DOHH2 (cell line): ENCODE data around the gene HOATZ.

Experiments used
- EZH2phosphoT487 ChIP-seq: fragments of 200-600 bp; sonication (generic); IDR thresholded peaks from 2 replicates; pipeline ENCODE4 v1.6.1; 2017; ENCODE audit warnings: borderline replicate concordance, mild to moderate bottlenecking, antibody characterized with exemption, low read length, moderate library complexity, mixed read lengths
- TF ChIP-seq, protein P1 (sequence below): fragments of 200-600 bp; sonication (generic); IDR thresholded peaks from one replicate; pipeline ENCODE4 v1.5.1; 2014; ENCODE audit warnings: antibody characterized with exemption, mild to moderate bottlenecking, low read depth, low read length; ENCODE audit not compliant: poor library complexity, severe bottlenecking

DNA sequence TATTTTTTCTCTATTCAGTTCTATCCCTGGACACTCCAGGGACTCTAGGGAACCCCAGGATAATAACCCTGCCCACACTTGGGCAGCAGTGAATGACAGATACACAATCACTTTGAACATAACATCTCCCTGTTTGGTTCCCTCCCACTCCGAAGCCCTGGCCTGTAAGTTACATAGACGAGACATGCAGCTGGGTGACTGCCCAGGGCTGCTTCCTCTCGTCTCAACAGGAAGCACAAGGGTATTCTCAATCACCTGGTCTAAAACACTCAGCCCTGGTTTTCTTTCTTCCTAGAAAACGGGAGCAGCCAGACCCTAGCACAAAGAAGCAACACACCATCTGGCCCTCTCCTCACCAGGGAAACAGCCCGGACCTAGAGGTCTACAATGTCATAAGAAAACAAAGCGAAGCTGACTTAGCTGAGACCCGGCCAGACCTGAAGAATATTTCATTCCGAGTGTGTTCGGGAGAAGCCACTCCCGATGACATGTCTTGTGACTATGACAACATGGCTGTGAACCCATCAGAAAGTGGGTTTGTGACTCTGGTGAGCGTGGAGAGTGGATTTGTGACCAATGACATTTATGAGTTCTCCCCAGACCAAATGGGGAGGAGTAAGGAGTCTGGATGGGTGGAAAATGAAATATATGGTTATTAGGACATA is 45.4 kb downstream of the HOATZ start:
- TF ChIP-seq, protein P1, sequence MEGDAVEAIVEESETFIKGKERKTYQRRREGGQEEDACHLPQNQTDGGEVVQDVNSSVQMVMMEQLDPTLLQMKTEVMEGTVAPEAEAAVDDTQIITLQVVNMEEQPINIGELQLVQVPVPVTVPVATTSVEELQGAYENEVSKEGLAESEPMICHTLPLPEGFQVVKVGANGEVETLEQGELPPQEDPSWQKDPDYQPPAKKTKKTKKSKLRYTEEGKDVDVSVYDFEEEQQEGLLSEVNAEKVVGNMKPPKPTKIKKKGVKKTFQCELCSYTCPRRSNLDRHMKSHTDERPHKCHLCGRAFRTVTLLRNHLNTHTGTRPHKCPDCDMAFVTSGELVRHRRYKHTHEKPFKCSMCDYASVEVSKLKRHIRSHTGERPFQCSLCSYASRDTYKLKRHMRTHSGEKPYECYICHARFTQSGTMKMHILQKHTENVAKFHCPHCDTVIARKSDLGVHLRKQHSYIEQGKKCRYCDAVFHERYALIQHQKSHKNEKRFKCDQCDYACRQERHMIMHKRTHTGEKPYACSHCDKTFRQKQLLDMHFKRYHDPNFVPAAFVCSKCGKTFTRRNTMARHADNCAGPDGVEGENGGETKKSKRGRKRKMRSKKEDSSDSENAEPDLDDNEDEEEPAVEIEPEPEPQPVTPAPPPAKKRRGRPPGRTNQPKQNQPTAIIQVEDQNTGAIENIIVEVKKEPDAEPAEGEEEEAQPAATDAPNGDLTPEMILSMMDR = no peak
- no peak for TF ChIP-seq EZH2phosphoT487
